Measurements from ENCODE around the gene HIVEP2. TPM values are rescaled to one million over a fixed set of nuclear protein-coding genes. Genes with fewer than 3 reads are reported as not detected.

HIVEP2 gene
- total and polyA plus RNA-seq, 2 donors (not counting 3 experiments of a cell fraction or from before 2014, with no cell fraction given): 1.3 to 4.7 TPM

DNA sequence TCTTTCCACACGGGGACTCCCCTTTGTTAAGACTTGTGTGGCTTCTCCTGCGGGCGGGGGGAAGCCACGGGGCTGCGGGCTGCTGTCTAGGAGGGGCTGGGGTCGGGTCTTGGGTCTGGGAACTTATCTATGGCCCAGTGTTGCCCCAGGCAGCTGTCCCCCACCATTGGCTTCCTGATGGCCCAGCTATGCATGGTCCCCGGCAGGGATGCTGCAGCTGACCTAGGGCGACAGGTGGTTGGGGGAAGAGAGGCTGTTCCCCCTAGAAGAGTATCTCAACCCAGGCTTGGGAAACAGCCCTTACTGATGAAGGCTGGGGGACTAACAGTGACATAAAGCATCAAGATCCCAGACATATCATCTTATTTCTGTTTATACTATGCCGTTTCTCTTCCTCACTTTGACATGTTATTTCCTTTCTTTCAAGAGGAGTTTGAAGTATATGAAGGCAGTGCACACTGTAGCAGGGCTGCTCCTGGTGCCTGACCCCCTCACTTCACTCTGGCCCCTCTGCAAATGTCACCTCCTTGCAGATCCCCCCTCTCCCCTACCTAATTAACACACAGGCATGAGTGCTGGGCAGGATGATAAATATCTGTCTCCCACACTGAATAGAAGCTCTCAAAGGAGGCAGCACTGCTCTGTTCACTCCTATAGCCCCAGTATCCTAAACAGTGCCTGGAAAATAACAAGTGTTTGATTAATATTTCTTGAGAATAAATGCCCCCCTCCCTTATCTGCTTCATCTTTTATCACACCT lies 87.0 kb downstream of the HIVEP2 start:
- no TSS peak for BruUV-seq (replicated peaks)
- no peak for TF ChIP-seq GATA2 (IDR thresholded peaks at IDR 0.05; ENCODE audit: insufficient read depth, insufficient read length, low read depth, low read length)
- no peak for TF ChIP-seq JUN (IDR thresholded peaks at IDR 0.05; ENCODE audit: borderline replicate concordance, insufficient read depth, insufficient read length, low read depth)
- TF ChIP-seq, protein P1, sequence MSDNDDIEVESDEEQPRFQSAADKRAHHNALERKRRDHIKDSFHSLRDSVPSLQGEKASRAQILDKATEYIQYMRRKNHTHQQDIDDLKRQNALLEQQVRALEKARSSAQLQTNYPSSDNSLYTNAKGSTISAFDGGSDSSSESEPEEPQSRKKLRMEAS (IDR thresholded peaks at IDR 0.05; ENCODE audit: insufficient read depth, insufficient read length): no peak
- TF ChIP-seq EZH2 (IDR thresholded peaks at IDR 0.05; ENCODE audit: borderline replicate concordance, low read depth, low read length, severe bottlenecking): no peak
- TF ChIP-seq POLR2A (IDR thresholded peaks at IDR 0.05; ENCODE audit: low read depth, low read length): no peak
- no peak for TF ChIP-seq MYC (IDR thresholded peaks at IDR 0.05; ENCODE audit: low read depth, low read length)
- TF ChIP-seq POLR2AphosphoS5 (IDR thresholded peaks at IDR 0.05; ENCODE audit: insufficient read depth, low read depth, low read length): no peak
- TF ChIP-seq, protein P2, sequence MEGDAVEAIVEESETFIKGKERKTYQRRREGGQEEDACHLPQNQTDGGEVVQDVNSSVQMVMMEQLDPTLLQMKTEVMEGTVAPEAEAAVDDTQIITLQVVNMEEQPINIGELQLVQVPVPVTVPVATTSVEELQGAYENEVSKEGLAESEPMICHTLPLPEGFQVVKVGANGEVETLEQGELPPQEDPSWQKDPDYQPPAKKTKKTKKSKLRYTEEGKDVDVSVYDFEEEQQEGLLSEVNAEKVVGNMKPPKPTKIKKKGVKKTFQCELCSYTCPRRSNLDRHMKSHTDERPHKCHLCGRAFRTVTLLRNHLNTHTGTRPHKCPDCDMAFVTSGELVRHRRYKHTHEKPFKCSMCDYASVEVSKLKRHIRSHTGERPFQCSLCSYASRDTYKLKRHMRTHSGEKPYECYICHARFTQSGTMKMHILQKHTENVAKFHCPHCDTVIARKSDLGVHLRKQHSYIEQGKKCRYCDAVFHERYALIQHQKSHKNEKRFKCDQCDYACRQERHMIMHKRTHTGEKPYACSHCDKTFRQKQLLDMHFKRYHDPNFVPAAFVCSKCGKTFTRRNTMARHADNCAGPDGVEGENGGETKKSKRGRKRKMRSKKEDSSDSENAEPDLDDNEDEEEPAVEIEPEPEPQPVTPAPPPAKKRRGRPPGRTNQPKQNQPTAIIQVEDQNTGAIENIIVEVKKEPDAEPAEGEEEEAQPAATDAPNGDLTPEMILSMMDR (IDR thresholded peaks at IDR 0.05; ENCODE audit: extremely low read depth in 1 of 2, insufficient read depth in 1 of 2, low read depth in 1 of 2, low read length in 2 of 2): no peak
- no peak for TF ChIP-seq FOS (IDR thresholded peaks at IDR 0.05; ENCODE audit: borderline replicate concordance, insufficient read depth, low read length)
- Histone ChIP-seq H3K27me3 (ENCODE audit: control insufficient read depth in 2 of 2, insufficient read depth in 2 of 2, low read length in 2 of 2) (no peaks in the 10 kb centered on the region), H3K79me2 (ENCODE audit: control insufficient read depth, insufficient read depth, low read length) (no peaks in the 10 kb centered on the region), H3K9me1 (replicated peaks; ENCODE audit: control insufficient read depth, extremely low read depth, insufficient read depth, low read length) (no peaks in the 10 kb centered on the region), H3K4me3 (replicated peaks in 1 of 3; ENCODE audit: insufficient read depth in 1 of 3, low read depth in 1 of 3, low read length in 3 of 3) (no peak overlapping the region), H3K9ac (replicated peaks; ENCODE audit: extremely low read depth, insufficient read depth, low read length) (no peak overlapping the region), H4K20me1 (replicated peaks; ENCODE audit: control insufficient read depth, extremely low read depth, insufficient read depth, low read length) (no peaks in the 10 kb centered on the region), H3K36me3 (ENCODE audit: control insufficient read depth in 2 of 2, extremely low read depth in 1 of 2, insufficient read depth in 2 of 2, low read length in 2 of 2) (no peaks in the 10 kb centered on the region), H3K9me3 (replicated peaks; ENCODE audit: control insufficient read depth, insufficient read depth, low read length) (no peaks in the 10 kb centered on the region), H3K27ac (ENCODE audit: insufficient read depth, low read depth, low read length) (no peak overlapping the region), H3K4me1 (ENCODE audit: control insufficient read depth, extremely low read depth, insufficient read depth, low read length) (no peaks in the 10 kb centered on the region), H2AFZ (ENCODE audit: low read depth, low read length) (no peak overlapping the region), H3K4me2 (ENCODE audit: insufficient read depth, low read length) (no peak overlapping the region)
- intact Hi-C loops (cut with micrococcal nuclease): no loop called here
- dilution Hi-C loops (cut with MboI; ENCODE audit: extremely low pct_ligation_motif_present, low sequenced_read_pairs): no loop called here
- ChIA-PET CTCF (interaction anchor here (1.7 kb wide), 1 partner anchor 10 kb away, joined by 4 read pairs; no protein-coding TSS in a partner anchor), POLR2A (interaction anchor here (0.6 kb wide), 1 partner anchor 449 kb away, joined by 5 read pairs; no protein-coding TSS in a partner anchor)
- peak; percentile 42 for DNase-seq (ENCODE audit: low read depth, low spot score)
- no peak for FAIRE-seq
